ENCODE measurements around the gene R3HCC1L. TPM values are rescaled to one million over a fixed set of nuclear protein-coding genes. Genes with fewer than 3 reads are reported as not detected.

Gene R3HCC1L
- total and polyA plus RNA-seq, 9 of the 15 experiments (the other 6 are each of a cell fraction or from before 2014, with no cell fraction given): 9.1 to 17.8 (median 12.6) TPM

- in situ Hi-C loops (cut with MboI): no loop called here
- no peak overlapping the region for H3K9ac ChIP-seq (ENCODE audit: insufficient read depth in 1 of 2, low read depth in 2 of 2, low read length in 2 of 2)
- FAIRE-seq (no peak), ATAC-seq (no peak), DNase-seq (ENCODE audit: extremely low read depth in 1 of 4, low spot score in 3 of 4) (no peak)
- intact Hi-C loops (cut with micrococcal nuclease): no loop called here
- H3K27ac ChIP-seq (ENCODE audit: extremely low read depth, low read depth, low read length): no peak overlapping the region
- no peak overlapping the region for H3K4me2 ChIP-seq (ENCODE audit: insufficient read depth, low read length)
- no peaks in the 10 kb centered on the region for H3K4me1 ChIP-seq (replicated peaks in 1 of 2; ENCODE audit: control insufficient read depth in 2 of 2, insufficient read depth in 2 of 2, low read length in 2 of 2)
- H3K79me2 ChIP-seq (ENCODE audit: control insufficient read depth, insufficient read depth, low read length): no peaks in the 10 kb centered on the region
- H3K27me3 ChIP-seq (ENCODE audit: control insufficient read depth in 2 of 2, insufficient read depth in 2 of 2, low read length in 2 of 2): peaks cover 2 to 31% of the 10 kb centered on the region in 2 experiments; a peak in 4 of 5 replicates
- no peak overlapping the region for H3K4me3 ChIP-seq
- 0% methylated on average over 7 of the region's 8 CpGs for WGBS (ENCODE audit: insufficient coverage, low coverage, missing lambda C conversion rate)
- H4K20me1 ChIP-seq (replicated peaks; ENCODE audit: control insufficient read depth, insufficient read depth, low read length): no peaks in the 10 kb centered on the region
- H3K9me1 ChIP-seq (ENCODE audit: control insufficient read depth, insufficient read depth, low read length): no peaks in the 10 kb centered on the region
- CTCF ChIA-PET (ENCODE audit: low intra/inter-chr PET ratio): no interaction called here
- TF ChIP-seq MIER1 (IDR thresholded peaks at IDR 0.05; ENCODE audit: low read depth) (no peak), GTF2F1 (IDR thresholded peaks at IDR 0.05; ENCODE audit: low read depth, low read length) (no peak), FOXM1 (IDR thresholded peaks at IDR 0.05; ENCODE audit: low read depth) (no peak), FOXM1 (CRISPR knock-in tag; IDR thresholded peaks at IDR 0.05; ENCODE audit: low read depth) (no peak), THAP12 (CRISPR knock-in tag; IDR thresholded peaks at IDR 0.05) (no peak), FIP1L1 (IDR thresholded peaks at IDR 0.05; ENCODE audit: low read depth, low read length, poor library complexity, severe bottlenecking) (no peak), TBP (optimal IDR thresholded peaks at IDR 0.05; ENCODE audit: low read depth, low read length) (no peak), CHD4 (IDR thresholded peaks at IDR 0.05; ENCODE audit: insufficient read depth, insufficient replicate concordance, low read depth, low read length, poor library complexity, severe bottlenecking) (no peak), HBP1 (CRISPR knock-in tag; IDR thresholded peaks at IDR 0.05) (no peak), HNRNPK (IDR thresholded peaks at IDR 0.05; ENCODE audit: low read depth, low read length, poor library complexity, severe bottlenecking) (no peak), HMG20A (CRISPR knock-in tag; conservative IDR thresholded peaks at IDR 0.05) (no peak), SMARCC2 (IDR thresholded peaks at IDR 0.05; ENCODE audit: low read depth) (no peak), CHD1 (IDR thresholded peaks at IDR 0.05; ENCODE audit: low read length) (no peak), EGR1 (conservative IDR thresholded peaks at IDR 0.05) (no peak)
- no peaks in the 10 kb centered on the region for H3K9me3 ChIP-seq (replicated peaks; ENCODE audit: control insufficient read depth, insufficient read depth, low read depth, low read length)
- POLR2A ChIA-PET: interaction anchor here (0.7 kb wide), 1 partner anchor 1151 kb away, joined by 4 read pairs; no protein-coding TSS in a partner anchor
- no peaks in the 10 kb centered on the region for H3K36me3 ChIP-seq (ENCODE audit: control insufficient read depth, insufficient read depth, low read length)
- H2AFZ ChIP-seq (ENCODE audit: low read depth, low read length): no peak overlapping the region
- BruUV-seq (replicated peaks): no TSS peak
These were observed 37.3 kb upstream of the R3HCC1L start for GRCh38 chr10:98097175-98097574.
